OCI-LY3 (cell line): ENCODE results near the gene ZNF839.

Experiments used
- EZH2phosphoT487 ChIP-seq: fragments of 200-600 bp; shearing (Covaris generic); IDR thresholded peaks from 2 replicates; pipeline ENCODE4 v1.6.1; 2018; ENCODE audit warnings: antibody characterized with exemption, mixed run types, low read depth
- TF ChIP-seq, protein P1 (sequence below): fragments of 200-600, 300-600 bp; sonication (generic); IDR thresholded peaks from 2 replicates; pipeline ENCODE4 v1.5.1; 2014; ENCODE audit warnings: antibody characterized with exemption, low read length, low read depth

GRCh38 chr14:102320671-102321455, 1.3 kb downstream of the ZNF839 start:
- TF ChIP-seq, protein P1, sequence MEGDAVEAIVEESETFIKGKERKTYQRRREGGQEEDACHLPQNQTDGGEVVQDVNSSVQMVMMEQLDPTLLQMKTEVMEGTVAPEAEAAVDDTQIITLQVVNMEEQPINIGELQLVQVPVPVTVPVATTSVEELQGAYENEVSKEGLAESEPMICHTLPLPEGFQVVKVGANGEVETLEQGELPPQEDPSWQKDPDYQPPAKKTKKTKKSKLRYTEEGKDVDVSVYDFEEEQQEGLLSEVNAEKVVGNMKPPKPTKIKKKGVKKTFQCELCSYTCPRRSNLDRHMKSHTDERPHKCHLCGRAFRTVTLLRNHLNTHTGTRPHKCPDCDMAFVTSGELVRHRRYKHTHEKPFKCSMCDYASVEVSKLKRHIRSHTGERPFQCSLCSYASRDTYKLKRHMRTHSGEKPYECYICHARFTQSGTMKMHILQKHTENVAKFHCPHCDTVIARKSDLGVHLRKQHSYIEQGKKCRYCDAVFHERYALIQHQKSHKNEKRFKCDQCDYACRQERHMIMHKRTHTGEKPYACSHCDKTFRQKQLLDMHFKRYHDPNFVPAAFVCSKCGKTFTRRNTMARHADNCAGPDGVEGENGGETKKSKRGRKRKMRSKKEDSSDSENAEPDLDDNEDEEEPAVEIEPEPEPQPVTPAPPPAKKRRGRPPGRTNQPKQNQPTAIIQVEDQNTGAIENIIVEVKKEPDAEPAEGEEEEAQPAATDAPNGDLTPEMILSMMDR: no peak
- no peak for TF ChIP-seq EZH2phosphoT487
